ENCODE measurements around the gene ADORA2A.

ADORA2A gene

GRCh38 chr22:24410110-24410856, 17.1 kb upstream of the ADORA2A start:
- Histone ChIP-seq H3K4me1 (ENCODE audit: control insufficient read depth in 5 of 5, insufficient read depth in 5 of 5, low read length in 5 of 5) (peaks cover 0 to 26% (median 10%) of the 10 kb centered on the region in 5 donors), H3K27ac (ENCODE audit: low read depth, low read length) (no peak overlapping the region), H3K9ac (ENCODE audit: low read length in 5 of 5) (no peak overlapping the region), H3K27me3 (ENCODE audit: control insufficient read depth in 5 of 5, insufficient read depth in 4 of 5, low read length in 5 of 5) (no peaks in the 10 kb centered on the region), H3K36me3 (ENCODE audit: control insufficient read depth in 5 of 5, insufficient read depth in 5 of 5, low read length in 5 of 5) (peaks cover 0 to 49% (median 45%) of the 10 kb centered on the region in 5 donors), H3K4me3 (ENCODE audit: low read depth in 1 of 5, low read length in 5 of 5) (no peak overlapping the region), H3K9me3 (ENCODE audit: control insufficient read depth in 5 of 5, low read length in 5 of 5) (no peaks in the 10 kb centered on the region)

- Histone ChIP-seq H3K4me3 (ENCODE audit: low read depth in 1 of 5, low read length in 5 of 5) (no peak overlapping the region), H3K4me1 (ENCODE audit: control insufficient read depth in 5 of 5, insufficient read depth in 5 of 5, low read length in 5 of 5) (peaks cover 0 to 24% (median 10%) of the 10 kb centered on the region in 5 donors), H3K9ac (ENCODE audit: low read length in 5 of 5) (no peak overlapping the region), H3K36me3 (ENCODE audit: control insufficient read depth in 5 of 5, insufficient read depth in 5 of 5, low read length in 5 of 5) (peaks cover 0 to 58% (median 54%) of the 10 kb centered on the region in 5 donors), H3K27me3 (ENCODE audit: control insufficient read depth in 5 of 5, insufficient read depth in 4 of 5, low read length in 5 of 5) (no peaks in the 10 kb centered on the region), H3K9me3 (ENCODE audit: control insufficient read depth in 5 of 5, low read length in 5 of 5) (no peaks in the 10 kb centered on the region), H3K27ac (ENCODE audit: low read depth, low read length) (no peak overlapping the region)
Observed at GRCh38 chr22:24411256-24412004, 16.0 kb upstream of the ADORA2A start.

DNA sequence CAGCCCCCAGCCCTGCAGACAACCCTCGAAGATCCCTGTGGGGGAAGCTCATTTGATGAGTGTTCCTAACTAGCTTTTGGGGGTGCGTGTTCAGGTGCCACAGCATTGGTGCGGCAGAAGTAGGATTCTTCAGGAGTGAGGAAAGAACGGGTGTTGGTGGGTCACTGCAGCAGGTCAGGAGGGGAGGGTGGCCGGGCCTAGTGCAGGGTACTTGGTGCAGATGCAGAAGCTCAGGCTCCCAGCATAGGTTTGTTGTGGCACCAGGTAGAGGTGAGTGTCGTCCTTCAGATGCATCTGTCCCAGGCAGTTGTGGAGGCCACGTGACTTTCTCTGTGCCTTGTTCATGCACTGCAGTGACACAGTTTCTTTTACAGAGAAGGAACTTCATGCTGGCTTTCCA, 15.1 kb upstream of the ADORA2A start:
- H3K36me3 ChIP-seq (ENCODE audit: control insufficient read depth in 5 of 5, insufficient read depth in 5 of 5, low read length in 5 of 5), result peaks cover 0 to 65% (median 60%) of the 10 kb centered on the region in 5 donors
- no peak overlapping the region for H3K27ac ChIP-seq (ENCODE audit: low read depth, low read length)
- no peak overlapping the region for H3K4me3 ChIP-seq (ENCODE audit: low read depth in 1 of 5, low read length in 5 of 5)
- no peaks in the 10 kb centered on the region for H3K9me3 ChIP-seq (ENCODE audit: control insufficient read depth in 5 of 5, low read length in 5 of 5)
- no peaks in the 10 kb centered on the region for H3K27me3 ChIP-seq (ENCODE audit: control insufficient read depth in 5 of 5, insufficient read depth in 4 of 5, low read length in 5 of 5)
- H3K9ac ChIP-seq (ENCODE audit: low read length in 5 of 5), result no peak overlapping the region
- H3K4me1 ChIP-seq (ENCODE audit: control insufficient read depth in 5 of 5, insufficient read depth in 5 of 5, low read length in 5 of 5), result peaks cover 0 to 16% (median 6%) of the 10 kb centered on the region in 5 donors

- Histone ChIP-seq H3K27ac (ENCODE audit: low read depth, low read length) (no peak overlapping the region), H3K9me3 (ENCODE audit: control insufficient read depth in 5 of 5, low read length in 5 of 5) (no peaks in the 10 kb centered on the region), H3K27me3 (ENCODE audit: control insufficient read depth in 5 of 5, insufficient read depth in 4 of 5, low read length in 5 of 5) (no peaks in the 10 kb centered on the region), H3K9ac (ENCODE audit: low read length in 5 of 5) (no peak overlapping the region), H3K4me1 (ENCODE audit: control insufficient read depth in 5 of 5, insufficient read depth in 5 of 5, low read length in 5 of 5) (peaks cover 0 to 6% (median 2%) of the 10 kb centered on the region in 5 donors), H3K36me3 (ENCODE audit: control insufficient read depth in 5 of 5, insufficient read depth in 5 of 5, low read length in 5 of 5) (peaks cover 0 to 71% (median 60%) of the 10 kb centered on the region in 5 donors), H3K4me3 (ENCODE audit: low read depth in 1 of 5, low read length in 5 of 5) (no peak overlapping the region)
Observed at GRCh38 chr22:24413271-24413670, 14.1 kb upstream of the ADORA2A start.

DNA sequence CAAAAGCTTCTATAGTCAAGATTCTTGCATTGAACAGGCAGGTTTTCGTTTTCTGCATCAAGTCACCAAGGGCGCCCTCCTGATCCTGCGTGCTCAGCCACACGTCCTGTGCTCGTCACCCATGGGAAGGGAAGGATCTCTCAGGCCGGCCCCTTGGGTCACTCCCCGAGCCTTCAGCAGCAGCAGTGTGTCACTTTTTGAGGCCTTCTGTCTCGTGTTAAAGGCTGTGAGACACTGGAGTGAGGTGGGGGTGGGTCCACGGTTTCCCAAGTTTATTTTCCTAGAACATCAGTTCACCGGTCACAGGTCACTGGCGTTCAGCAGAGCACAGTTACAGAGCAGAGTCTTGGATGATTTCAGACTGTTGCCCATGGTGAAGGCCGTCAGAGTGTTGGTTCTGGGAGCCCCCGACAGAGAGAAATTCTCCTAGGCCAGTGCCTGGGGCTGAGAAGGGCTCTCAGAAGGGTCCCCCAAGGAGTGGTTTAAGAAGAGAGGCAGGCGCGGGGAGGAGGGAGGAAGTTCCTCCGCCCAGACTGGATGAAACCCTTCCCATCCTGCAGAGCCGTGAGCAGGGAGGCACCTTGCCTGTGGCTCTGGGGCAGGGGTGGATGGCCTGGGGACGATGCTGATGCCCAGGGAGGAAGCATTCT, 13.5 kb upstream of the ADORA2A start:
- Histone ChIP-seq H3K9ac (ENCODE audit: low read length in 5 of 5) (no peak overlapping the region), H3K9me3 (ENCODE audit: control insufficient read depth in 5 of 5, low read length in 5 of 5) (no peaks in the 10 kb centered on the region), H3K27me3 (ENCODE audit: control insufficient read depth in 5 of 5, insufficient read depth in 4 of 5, low read length in 5 of 5) (no peaks in the 10 kb centered on the region), H3K4me1 (ENCODE audit: control insufficient read depth in 5 of 5, insufficient read depth in 5 of 5, low read length in 5 of 5) (peaks cover 0 to under 1% (median 0%) of the 10 kb centered on the region in 5 donors), H3K27ac (ENCODE audit: low read depth, low read length) (no peak overlapping the region), H3K36me3 (ENCODE audit: control insufficient read depth in 5 of 5, insufficient read depth in 5 of 5, low read length in 5 of 5) (peaks cover 0 to 66% (median 57%) of the 10 kb centered on the region in 5 donors), H3K4me3 (ENCODE audit: low read depth in 1 of 5, low read length in 5 of 5) (no peak overlapping the region)

DNA sequence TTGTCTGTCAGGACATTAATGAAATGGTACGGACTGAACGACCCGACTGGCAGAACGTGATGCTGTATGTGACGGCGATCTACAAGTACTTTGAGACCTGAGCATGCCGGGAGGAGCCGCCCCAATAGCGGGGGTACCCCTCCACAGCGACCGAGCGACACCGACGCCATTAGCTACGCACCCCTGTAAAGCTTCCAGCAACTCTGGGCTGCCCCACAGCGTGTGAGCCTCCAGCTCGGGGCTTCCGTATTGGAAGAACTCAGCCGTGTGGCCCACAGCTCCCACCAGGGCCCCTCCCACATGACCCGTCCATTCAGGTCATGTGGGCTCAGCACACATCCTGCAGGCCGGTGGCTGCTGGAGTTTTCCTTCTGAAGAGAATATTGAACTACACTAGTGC, 12.9 kb upstream of the ADORA2A start:
- H3K27ac ChIP-seq (ENCODE audit: low read depth, low read length), result no peak overlapping the region
- no peaks in the 10 kb centered on the region for H3K27me3 ChIP-seq (ENCODE audit: control insufficient read depth in 5 of 5, insufficient read depth in 4 of 5, low read length in 5 of 5)
- no peak overlapping the region for H3K4me3 ChIP-seq (ENCODE audit: low read depth in 1 of 5, low read length in 5 of 5)
- H3K9ac ChIP-seq (ENCODE audit: low read length in 5 of 5), result no peak overlapping the region
- H3K9me3 ChIP-seq (ENCODE audit: control insufficient read depth in 5 of 5, low read length in 5 of 5), result no peaks in the 10 kb centered on the region
- H3K4me1 ChIP-seq (ENCODE audit: control insufficient read depth in 5 of 5, insufficient read depth in 5 of 5, low read length in 5 of 5), result peaks cover 0 to 6% (median 5%) of the 10 kb centered on the region in 5 donors
- peaks cover 0 to 66% (median 57%) of the 10 kb centered on the region in 5 donors for H3K36me3 ChIP-seq (ENCODE audit: control insufficient read depth in 5 of 5, insufficient read depth in 5 of 5, low read length in 5 of 5)

- H3K36me3 ChIP-seq (ENCODE audit: control insufficient read depth in 5 of 5, insufficient read depth in 5 of 5, low read length in 5 of 5), result peaks cover 0 to 66% (median 57%) of the 10 kb centered on the region in 5 donors
Observed at GRCh38 chr22:24414984-24415945, 12.1 kb upstream of the ADORA2A start.

GRCh38 chr22:24416095-24416494, 11.3 kb upstream of the ADORA2A start:
- H3K27me3 ChIP-seq (ENCODE audit: control insufficient read depth in 5 of 5, insufficient read depth in 4 of 5, low read length in 5 of 5), result peaks cover 0 to under 1% (median 0%) of the 10 kb centered on the region in 5 donors
- H3K9ac ChIP-seq (ENCODE audit: low read length in 5 of 5), result no peak overlapping the region
- peaks cover 0 to 66% (median 55%) of the 10 kb centered on the region in 5 donors for H3K36me3 ChIP-seq (ENCODE audit: control insufficient read depth in 5 of 5, insufficient read depth in 5 of 5, low read length in 5 of 5)
- H3K4me1 ChIP-seq (ENCODE audit: control insufficient read depth in 5 of 5, insufficient read depth in 5 of 5, low read length in 5 of 5), result peaks cover 2 to 21% (median 19%) of the 10 kb centered on the region in 5 donors
- H3K4me3 ChIP-seq (ENCODE audit: low read depth in 1 of 5, low read length in 5 of 5), result no peak overlapping the region
- no peak overlapping the region for H3K27ac ChIP-seq (ENCODE audit: low read depth, low read length)
- no peaks in the 10 kb centered on the region for H3K9me3 ChIP-seq (ENCODE audit: control insufficient read depth in 5 of 5, low read length in 5 of 5)

More at GRCh38 chr22:24414984-24415945, 12.1 kb upstream of the ADORA2A start:
- Histone ChIP-seq H3K4me3 (ENCODE audit: low read depth in 1 of 5, low read length in 5 of 5) (no peak overlapping the region), H3K4me1 (ENCODE audit: control insufficient read depth in 5 of 5, insufficient read depth in 5 of 5, low read length in 5 of 5) (peaks cover 0 to 13% (median 11%) of the 10 kb centered on the region in 5 donors), H3K9me3 (ENCODE audit: control insufficient read depth in 5 of 5, low read length in 5 of 5) (no peaks in the 10 kb centered on the region), H3K9ac (ENCODE audit: low read length in 5 of 5) (no peak overlapping the region), H3K27ac (ENCODE audit: low read depth, low read length) (no peak overlapping the region), H3K27me3 (ENCODE audit: control insufficient read depth in 5 of 5, insufficient read depth in 4 of 5, low read length in 5 of 5) (no peaks in the 10 kb centered on the region)

GRCh38 chr22:24416611-24417010, 10.8 kb upstream of the ADORA2A start:
- Histone ChIP-seq H3K36me3 (ENCODE audit: control insufficient read depth in 5 of 5, insufficient read depth in 5 of 5, low read length in 5 of 5) (peaks cover 0 to 64% (median 51%) of the 10 kb centered on the region in 5 donors), H3K27ac (ENCODE audit: low read depth, low read length) (no peak overlapping the region), H3K4me3 (ENCODE audit: low read depth in 1 of 5, low read length in 5 of 5) (no peak overlapping the region), H3K9me3 (ENCODE audit: control insufficient read depth in 5 of 5, low read length in 5 of 5) (no peaks in the 10 kb centered on the region), H3K27me3 (ENCODE audit: control insufficient read depth in 5 of 5, insufficient read depth in 4 of 5, low read length in 5 of 5) (peaks cover 0 to 4% (median 0%) of the 10 kb centered on the region in 5 donors), H3K4me1 (ENCODE audit: control insufficient read depth in 5 of 5, insufficient read depth in 5 of 5, low read length in 5 of 5) (peaks cover 2 to 25% (median 23%) of the 10 kb centered on the region in 5 donors), H3K9ac (ENCODE audit: low read length in 5 of 5) (no peak overlapping the region)

Data from subcutaneous abdominal adipose tissue (tissue), 5 donors.